Fibroblast of lung (primary cell): ENCODE data around the gene DNAJA4.

Source experiments
- EZH2 ChIP-seq: IDR thresholded peaks from 2 replicates; pipeline ENCODE4 v1.5.1; 2012; ENCODE audit warnings: low read length, control low read depth, mild to moderate bottlenecking; ENCODE audit errors: missing control alignments
- TF ChIP-seq, protein P1 (sequence below), 2 donors: IDR thresholded peaks in 1 of 2; conservative IDR thresholded peaks in 1 of 2; 1 replicate in 1 of 2; 2 replicates in 1 of 2; pipeline ENCODE4 v1.5.1; 2011 to 2012; ENCODE audit warnings: low read length in 2 of 2, control low read depth in 1 of 2, inconsistent platforms in 1 of 2, low read depth in 1 of 2, mild to moderate bottlenecking in 1 of 2

DNA sequence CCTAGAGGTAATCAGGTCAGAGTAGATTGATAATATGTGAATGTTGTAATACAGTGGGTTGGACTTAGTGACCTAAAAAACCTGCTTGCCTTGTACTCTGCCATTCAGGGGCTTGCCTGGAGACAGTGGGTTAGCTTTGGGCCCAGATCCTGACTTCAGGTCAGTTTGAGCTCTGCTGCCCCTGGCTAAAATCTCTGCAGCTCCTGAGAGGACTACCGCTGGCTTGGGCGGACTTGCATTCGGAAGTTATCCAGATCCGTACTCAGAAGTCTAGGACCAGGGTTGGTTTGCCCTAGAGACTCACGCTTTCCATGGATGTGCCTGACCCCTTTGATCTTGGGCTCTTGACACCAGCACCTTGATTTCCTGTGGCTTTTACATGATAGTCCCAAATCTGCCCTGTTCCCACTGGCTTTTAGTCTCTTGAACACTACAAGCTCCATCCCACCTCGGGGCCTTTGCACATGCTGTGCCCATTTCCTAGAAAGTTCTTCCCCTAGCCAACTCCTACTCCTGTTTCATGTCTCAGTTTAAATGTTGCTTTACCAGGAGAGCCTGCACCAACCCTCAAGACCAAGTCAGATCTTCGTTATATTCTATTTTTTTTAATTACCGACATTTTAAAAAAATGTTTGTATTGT, 35.9 kb upstream of the DNAJA4 start:
- TF ChIP-seq, protein P1, sequence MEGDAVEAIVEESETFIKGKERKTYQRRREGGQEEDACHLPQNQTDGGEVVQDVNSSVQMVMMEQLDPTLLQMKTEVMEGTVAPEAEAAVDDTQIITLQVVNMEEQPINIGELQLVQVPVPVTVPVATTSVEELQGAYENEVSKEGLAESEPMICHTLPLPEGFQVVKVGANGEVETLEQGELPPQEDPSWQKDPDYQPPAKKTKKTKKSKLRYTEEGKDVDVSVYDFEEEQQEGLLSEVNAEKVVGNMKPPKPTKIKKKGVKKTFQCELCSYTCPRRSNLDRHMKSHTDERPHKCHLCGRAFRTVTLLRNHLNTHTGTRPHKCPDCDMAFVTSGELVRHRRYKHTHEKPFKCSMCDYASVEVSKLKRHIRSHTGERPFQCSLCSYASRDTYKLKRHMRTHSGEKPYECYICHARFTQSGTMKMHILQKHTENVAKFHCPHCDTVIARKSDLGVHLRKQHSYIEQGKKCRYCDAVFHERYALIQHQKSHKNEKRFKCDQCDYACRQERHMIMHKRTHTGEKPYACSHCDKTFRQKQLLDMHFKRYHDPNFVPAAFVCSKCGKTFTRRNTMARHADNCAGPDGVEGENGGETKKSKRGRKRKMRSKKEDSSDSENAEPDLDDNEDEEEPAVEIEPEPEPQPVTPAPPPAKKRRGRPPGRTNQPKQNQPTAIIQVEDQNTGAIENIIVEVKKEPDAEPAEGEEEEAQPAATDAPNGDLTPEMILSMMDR (conservative IDR thresholded peaks at IDR 0.05 in 1 of 2, IDR thresholded peaks at IDR 0.05 in 1 of 2; ENCODE audit: low read depth in 1 of 2, low read length in 2 of 2) = no peak
- TF ChIP-seq EZH2 = no peak
